ENCODE measurements around the gene APOOL.
A peak's percentile ranks its signal among the peaks of the same experiment; 100 is the strongest.

APOOL gene

DNA sequence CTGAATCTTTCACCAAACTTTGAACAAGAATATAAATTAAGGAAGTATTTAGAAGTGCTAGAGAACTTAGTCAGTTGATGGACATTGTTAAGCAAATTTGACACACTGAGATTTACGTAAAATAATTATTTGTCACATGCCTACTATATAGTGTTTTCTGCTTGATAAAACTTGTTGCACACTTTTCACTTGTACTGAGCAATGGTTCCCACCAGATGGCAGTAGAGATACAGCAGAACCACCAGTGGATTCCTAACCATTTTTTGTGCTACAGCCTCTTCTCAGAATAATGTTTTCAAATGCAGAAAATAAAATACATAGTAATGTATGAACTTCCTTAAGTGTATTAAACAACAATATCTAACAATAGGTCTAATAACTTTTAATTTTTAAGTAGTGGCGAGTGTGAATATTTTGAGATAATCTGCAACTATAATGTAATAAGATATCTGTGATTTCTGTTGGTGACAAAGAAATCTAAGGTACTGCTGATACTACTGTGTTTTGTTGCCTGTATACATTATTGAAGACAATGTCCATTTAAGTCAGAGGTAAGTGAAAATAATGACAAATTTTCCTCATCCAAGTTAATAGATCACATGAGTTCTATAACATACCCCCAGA is 81.2 kb downstream of the APOOL start:
- DNase-seq = peak in 1 of 2 experiments; percentile 22

DNA sequence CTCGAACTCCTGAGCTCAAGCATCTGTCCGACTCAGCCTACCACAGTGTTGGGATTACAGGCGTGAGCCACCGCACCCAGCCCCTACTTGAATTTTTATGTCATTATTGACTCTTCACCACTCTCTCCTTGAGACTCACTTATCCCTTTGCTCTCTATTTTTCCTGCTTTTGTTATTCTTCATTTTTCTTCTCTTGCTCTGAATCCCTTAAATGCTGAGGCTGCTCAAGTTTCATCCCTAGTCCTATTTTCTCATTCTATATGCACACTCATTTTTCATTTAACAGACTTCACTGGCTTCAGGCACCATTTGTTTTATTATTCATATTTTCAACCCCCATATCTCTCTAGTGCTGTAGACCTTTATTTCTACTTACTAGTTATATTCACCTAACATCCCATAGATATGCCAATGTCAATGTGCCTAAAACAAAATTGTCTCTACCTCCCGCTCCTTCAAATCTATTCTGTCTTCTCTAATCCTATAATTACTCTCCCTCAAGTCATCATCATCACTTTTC is 85.7 kb downstream of the APOOL start:
- DNase-seq = no peak

DNA sequence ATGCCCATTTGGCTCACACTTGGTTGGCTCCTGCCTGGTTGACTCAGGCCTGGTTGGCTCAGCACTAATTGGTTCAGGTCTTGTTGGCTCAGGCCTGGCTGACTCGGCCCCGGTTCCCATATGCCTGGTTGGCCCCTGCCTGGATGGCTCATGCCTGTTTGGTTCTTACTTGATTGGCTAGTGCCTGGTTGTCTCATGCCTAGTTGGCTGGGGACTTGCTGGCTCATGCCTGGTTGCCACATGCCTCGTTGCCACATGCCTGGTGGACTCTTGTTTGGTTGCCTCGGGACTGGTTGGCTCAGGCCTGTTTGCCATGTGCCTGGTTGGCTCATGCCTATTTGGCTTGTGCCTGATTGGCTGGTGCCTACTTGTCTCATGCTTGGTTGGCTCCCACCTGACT is 103.7 kb downstream of the APOOL start:
- no peak for DNase-seq

DNA sequence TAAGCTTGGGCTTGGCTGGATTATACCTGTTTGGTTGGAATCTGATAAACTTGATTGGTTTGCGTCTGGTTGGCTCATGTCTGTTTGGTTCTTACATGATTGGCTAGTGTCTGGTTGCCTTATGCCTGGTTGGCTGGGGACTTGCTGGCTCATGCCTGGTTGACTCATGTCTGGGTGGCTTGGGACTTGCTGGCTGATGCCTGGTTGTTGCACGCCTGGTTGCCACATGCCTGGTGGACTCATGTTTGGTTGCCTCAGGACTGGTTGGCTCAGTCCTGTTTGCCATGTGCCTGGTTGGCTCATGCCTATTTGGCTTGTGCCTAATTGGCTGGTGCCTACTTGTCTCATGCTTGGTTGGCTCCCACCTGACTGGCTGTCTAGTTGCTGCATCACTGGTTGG is 104.5 kb downstream of the APOOL start:
- DNase-seq = no peak

DNA sequence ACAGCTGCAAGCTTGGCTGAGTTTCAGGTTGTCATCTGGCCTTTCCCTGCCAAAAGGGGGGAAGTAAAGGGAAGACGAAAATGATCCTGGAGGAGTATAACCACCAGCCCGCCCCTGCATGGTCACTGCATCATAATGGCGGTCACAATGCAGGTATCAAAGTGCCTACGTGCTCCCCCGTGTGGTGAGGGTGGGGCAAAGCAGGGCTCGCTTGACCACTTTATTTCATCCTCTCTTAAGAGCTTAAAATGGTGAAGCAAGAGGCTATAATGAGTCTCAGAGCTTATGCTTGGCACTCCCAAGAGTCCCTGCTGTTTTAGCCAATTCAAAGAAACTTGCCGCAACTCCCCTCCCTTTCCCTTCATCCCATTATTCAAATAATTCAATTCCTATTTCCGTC is 105.6 kb downstream of the APOOL start:
- DNase-seq = peak in 1 of 2 experiments; percentile 24

DNA sequence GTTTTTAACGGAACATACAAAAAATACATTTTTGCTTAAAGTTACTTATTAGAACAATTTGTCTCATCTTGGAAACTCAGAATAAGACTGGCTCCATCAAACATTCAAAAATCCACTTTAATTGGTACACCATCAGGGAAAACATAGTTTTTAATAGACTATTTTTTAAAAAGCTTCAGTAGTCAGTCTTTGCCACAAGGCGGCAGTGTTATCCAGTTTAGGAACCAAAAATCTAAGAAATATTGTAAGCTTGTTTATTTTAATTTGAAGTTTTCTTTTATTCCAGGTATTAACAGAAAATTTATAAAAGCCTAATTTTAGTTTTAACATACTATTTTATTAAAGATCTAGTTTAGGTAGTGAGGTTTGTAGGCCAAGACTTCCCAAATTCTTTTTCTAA is 107.7 kb downstream of the APOOL start:
- DNase-seq = peak in 1 of 2 experiments; percentile 11

DNA sequence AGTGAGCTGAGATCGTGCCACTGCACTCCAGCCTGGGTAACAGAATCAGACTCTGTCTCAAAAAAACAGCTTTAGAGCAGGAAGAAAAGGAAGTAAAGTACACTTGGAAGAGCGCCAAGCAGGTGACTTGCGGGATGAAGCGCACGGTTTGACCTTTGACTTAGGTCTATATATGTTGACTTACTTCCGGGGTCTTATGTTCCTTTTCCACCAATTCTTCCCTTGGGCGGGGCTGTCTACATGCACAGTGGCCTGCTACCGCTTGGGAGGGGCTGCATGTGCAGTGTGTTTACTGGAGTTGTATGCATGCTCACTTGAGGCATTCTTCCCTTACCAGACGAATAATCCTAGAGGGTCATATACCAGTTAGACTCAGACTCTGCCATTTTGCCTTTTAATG is 108.6 kb downstream of the APOOL start:
- no peak for DNase-seq

DNA sequence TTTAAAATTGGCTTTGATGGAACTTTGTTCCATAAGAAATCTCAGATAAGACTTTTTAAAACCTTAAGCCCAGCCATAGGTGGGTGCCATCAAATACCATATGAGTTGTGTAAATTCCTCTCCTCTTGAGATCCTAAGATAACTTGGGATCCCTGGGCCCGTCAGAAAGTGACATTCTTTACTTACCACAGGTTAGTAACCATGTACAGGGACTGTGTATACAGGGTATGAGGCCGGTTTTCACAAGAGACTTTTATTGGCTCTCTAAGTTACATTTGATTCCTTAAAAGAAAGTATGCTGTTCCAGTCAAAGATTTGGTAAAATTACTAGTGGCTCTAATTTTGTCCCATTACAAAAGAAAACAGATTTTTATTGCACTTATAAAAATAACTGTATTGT is 110.1 kb downstream of the APOOL start:
- no peak for DNase-seq

DNA sequence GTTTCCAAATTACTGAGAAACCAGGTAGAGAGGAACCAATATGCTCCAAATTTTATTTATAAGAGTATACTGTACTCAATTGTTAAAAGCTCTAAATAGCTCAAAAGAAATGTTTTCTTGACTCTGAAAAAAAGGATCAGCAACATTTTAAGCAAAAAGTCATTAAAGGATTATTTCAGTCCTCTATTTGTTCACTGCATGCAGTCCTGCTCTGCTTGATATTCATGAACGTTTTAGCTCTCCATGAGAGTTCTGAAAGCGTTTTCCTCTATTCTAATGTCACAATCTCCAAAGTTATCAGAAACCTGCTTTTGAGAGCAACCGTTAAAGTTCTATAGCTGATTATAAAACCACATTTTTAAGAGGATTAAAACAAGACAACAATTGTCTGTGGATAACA is 110.5 kb downstream of the APOOL start:
- no peak for DNase-seq

DNA sequence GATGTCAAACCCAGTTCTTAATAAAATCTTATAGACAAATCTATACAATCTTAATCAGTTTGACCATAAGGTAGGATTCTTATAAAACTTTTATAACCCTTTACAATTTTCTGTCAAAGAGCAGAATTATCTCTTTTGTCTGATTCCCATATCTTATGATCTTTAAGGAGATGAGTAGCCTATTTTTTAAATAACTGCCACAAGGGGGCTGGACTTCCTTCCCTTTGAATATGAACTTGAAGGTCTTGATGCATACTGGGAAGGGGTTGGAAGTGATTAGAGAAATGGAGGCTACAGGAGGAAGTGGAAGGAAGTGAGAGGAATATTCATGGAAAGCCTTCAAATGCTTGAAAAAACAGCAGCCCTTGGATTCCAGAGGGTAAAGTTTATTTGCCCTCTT is 111.1 kb downstream of the APOOL start:
- no peak for DNase-seq

DNA sequence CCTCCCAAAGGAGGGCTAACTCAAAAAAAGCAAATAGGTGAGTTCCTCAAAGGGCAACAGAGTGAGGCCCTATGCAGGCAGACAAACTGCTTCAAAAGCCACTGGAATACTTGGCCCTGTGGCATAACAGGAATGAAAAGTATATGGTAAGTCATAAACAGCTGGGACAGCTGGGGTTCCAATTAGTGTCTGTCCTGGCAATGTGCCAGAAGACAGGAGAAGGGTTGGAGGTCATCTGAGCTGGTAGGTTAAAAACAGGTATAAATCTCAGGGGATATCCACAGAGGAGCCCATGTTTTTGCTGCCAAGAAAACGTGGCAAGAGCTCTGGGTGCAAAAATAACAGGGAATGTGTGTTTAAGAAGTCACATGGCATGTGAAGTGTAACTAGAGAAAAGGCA is 111.6 kb downstream of the APOOL start:
- DNase-seq = no peak

DNA sequence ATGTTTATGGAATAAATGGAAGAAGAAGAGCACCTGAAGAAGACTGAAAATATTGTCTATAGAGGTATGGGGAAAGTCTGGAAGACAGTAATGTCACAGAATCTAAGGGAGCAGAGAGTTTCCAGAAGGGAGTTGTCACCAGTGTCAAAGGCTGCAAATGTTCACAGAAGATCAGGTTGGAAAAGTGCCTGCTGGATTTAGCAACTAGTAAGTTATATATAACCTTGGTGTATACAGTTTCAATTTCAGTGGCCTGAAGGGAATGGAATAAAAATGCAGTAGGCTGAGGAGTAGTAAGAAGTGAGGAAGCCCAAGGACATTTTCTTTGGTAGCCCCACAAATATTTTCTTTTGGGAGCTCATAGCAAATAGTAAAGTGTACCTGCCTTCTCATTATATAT is 132.7 kb downstream of the APOOL start:
- DNase-seq = no peak

DNA sequence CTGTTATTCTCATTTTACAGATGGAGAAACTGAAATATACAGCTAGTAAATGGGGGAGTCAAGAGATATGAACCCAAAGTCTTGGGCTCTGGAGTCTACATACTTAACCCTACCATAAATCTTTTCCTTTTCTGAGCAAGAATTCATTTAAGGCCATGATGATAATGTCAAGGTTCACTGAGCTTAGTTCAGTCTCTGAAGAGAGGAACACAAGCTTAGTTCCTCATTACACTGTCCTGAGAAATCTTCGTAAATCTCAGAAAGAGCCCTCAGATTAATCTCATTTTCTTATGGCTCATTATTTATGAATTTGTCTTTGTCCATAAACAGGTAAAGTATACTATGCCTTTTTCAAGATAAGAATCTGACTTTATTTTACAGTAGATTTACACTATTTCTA is 135.7 kb downstream of the APOOL start:
- DNase-seq = no peak

DNA sequence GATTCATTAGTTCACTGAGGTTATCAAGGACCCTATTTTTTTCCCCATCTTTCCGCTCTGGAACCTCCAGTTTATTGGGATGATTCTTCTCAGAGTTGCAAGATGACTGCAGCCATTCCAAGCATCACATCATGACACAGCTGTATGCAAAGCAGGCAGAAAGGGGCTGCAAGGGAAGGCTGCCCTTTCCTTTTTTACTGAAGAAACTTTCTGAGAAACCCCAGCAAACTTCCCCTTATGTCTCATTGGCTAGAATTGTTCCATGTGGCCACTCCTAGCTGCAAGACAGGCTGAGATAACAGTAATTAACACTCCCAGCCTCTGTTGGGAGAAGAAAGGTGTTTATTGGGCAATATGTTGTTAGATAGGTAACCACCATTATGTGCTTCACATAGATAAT is 137.3 kb downstream of the APOOL start:
- DNase-seq = peak in 1 of 2 experiments; percentile 14
